Neuron (in vitro differentiated cells): ENCODE data around the gene FAM124A.

Experiments used
- H2AFZ ChIP-seq: one replicate; pipeline ENCODE4 v1.6.1; 2013; ENCODE audit warnings: low read depth, mild to moderate bottlenecking, inconsistent platforms, low read length, moderate library complexity
- H3K27me3 ChIP-seq: one replicate; pipeline ENCODE4 v1.6.1; 2013; ENCODE audit warnings: low read length; ENCODE audit not compliant: insufficient read depth
- H3K36me3 ChIP-seq: one replicate; pipeline ENCODE4 v1.6.1; 2013; ENCODE audit warnings: low read length; ENCODE audit not compliant: insufficient read depth
- H3K4me1 ChIP-seq: one replicate; pipeline ENCODE4 v1.6.1; 2013; ENCODE audit warnings: low read length; ENCODE audit not compliant: insufficient read depth
- H3K4me3 ChIP-seq: 2 replicates; pipeline ENCODE4 v1.5.1; 2013; ENCODE audit warnings: mild to moderate bottlenecking, low read length, moderate library complexity
- H3K9me3 ChIP-seq: one replicate; pipeline ENCODE4 v1.6.1; 2013; ENCODE audit warnings: low read length

Gene FAM124A

GRCh38 chr13:51249770-51250741 lies 27.9 kb downstream of the FAM124A start:
- Histone ChIP-seq H3K36me3 (peaks cover 2% of the 10 kb centered on the region), H2AFZ (no peak overlapping the region), H3K27me3 (no peaks in the 10 kb centered on the region), H3K4me3 (no peak overlapping the region), H3K4me1 (peaks cover 13% of the 10 kb centered on the region), H3K9me3 (no peaks in the 10 kb centered on the region)

DNA sequence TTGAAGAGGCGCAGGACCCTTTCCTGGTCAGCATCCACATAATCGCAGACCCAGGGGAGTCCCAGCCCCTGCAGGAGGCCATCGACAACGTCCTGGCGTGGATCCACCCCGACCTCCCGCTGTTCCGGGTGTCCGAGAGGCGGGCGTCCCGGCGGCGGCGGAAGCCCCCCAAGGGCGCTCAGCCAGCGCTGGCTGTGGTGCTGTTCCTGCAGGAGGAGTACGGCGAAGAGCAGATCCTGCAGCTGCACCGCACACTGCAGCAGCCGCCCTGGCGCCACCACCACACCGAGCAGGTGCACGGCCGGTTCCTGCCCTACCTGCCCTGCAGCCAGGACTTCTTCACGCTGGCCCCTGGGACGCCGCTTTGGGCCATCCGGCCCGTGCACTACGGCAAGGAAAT lies 29.3 kb downstream of the FAM124A start:
- Histone ChIP-seq H3K36me3 (peaks cover 2% of the 10 kb centered on the region), H3K4me1 (peaks cover 7% of the 10 kb centered on the region), H3K27me3 (no peaks in the 10 kb centered on the region), H3K4me3 (no peak overlapping the region), H2AFZ (no peak overlapping the region), H3K9me3 (no peaks in the 10 kb centered on the region)

DNA sequence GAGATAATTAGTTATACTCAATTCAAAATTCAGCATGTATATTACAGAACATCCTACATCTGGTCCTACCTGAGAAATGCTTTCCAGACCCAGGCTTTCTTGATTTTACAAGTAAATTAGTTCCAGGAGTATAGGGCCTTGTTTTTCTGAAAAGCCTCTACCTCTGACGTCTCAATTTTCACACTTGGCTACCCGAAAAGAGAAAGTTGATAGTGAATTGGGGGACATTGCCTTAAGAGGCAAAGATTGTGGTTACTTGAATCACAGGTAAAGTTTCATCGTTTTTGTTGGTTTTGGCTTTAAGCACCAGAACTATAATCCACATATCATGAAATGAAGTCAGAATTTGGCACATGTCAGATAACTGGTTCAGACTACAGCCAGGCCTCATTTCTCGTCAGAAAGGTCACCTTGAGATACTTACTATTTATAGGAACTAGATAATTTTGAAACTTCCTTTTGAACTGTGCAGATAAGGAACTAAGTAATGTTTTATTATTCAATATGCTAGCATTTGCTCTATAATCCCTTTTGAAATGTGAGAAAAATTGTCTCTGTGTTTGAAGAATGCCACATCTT lies 30.8 kb downstream of the FAM124A start:
- H3K36me3 ChIP-seq: peaks cover 2% of the 10 kb centered on the region
- H2AFZ ChIP-seq: no peak overlapping the region
- H3K4me1 ChIP-seq: no peaks in the 10 kb centered on the region
- no peak overlapping the region for H3K4me3 ChIP-seq
- H3K9me3 ChIP-seq: no peaks in the 10 kb centered on the region
- H3K27me3 ChIP-seq: no peaks in the 10 kb centered on the region

GRCh38 chr13:51255556-51255955 lies 33.4 kb downstream of the FAM124A start:
- Histone ChIP-seq H3K4me3 (no peak overlapping the region), H3K36me3 (peaks cover 2% of the 10 kb centered on the region)

GRCh38 chr13:51257187-51257586 lies 35.0 kb downstream of the FAM124A start:
- Histone ChIP-seq H3K36me3 (no peaks in the 10 kb centered on the region), H2AFZ (no peak overlapping the region), H3K4me1 (peaks cover 7% of the 10 kb centered on the region), H3K4me3 (no peak overlapping the region), H3K27me3 (no peaks in the 10 kb centered on the region), H3K9me3 (no peaks in the 10 kb centered on the region)

More at GRCh38 chr13:51255556-51255955, 33.4 kb downstream of the FAM124A start:
- H3K4me1 ChIP-seq: peaks cover 7% of the 10 kb centered on the region
- no peaks in the 10 kb centered on the region for H3K9me3 ChIP-seq
- H3K27me3 ChIP-seq: no peaks in the 10 kb centered on the region
- H2AFZ ChIP-seq: no peak overlapping the region

DNA sequence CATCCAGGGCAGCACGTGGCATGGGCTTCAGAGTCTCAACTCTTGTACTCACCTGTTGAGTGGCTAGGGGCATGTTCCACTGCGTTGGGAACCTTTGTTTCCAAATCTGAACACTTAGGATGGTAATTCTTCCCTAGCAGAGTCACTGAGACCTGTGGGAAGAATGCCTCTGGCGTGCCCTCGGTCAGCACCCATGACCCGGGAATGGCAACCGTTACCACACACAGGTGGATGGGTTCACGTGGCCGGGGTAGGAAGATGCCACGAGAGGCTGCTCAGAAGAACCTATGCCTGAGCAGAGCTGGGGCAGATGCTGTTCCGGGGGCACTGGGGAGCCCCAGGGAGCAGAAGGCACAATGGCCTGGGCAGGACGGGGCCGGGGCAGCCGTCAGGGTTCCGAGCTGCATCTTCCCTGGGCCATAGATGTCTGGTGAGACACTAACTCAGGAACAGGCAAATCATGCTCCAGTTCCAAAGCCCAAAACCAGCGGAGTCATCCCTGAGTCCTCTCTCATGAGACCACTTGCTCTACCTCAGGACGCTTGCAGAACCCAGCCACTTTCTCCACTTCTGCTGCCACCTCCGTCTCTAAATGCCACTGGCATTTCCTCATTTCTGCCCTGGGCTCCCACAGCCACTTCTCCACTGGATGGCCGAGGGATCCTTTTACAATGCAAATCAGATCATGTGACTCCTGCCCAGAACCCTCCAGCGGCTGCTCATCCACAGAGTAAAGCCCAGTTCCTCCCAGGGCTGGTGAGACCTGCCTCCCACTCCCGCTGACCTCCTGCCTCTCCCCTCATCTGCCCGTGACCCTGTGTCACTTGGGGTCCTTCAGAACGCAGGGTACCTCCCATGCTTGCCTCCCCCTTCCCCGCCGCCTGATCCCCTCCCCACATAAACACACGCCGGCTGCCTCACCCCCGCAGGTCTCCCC lies 36.7 kb downstream of the FAM124A start:
- H2AFZ ChIP-seq: no peak overlapping the region
- no peaks in the 10 kb centered on the region for H3K36me3 ChIP-seq
- H3K9me3 ChIP-seq: no peaks in the 10 kb centered on the region
- no peaks in the 10 kb centered on the region for H3K27me3 ChIP-seq
- H3K4me1 ChIP-seq: peaks cover 7% of the 10 kb centered on the region
- H3K4me3 ChIP-seq: no peak overlapping the region

DNA sequence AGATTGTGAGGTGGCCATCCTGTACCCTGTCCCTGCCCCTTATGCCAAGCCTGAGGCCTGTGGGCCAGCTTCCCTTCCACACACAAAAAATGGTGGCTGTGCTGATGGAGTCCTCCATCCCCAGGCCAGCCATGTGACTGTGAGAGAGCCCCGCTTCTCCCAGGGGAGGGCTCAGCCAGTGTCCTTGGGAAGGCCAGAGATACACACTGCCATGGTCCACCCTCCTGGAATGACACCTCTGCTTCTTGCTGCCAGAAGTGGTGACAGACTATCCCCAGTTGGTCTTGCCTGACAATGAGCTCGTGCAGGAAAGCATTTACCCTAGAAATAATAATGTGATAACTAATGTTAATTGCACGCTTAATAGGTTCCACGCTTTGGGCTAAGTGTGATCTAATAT lies 38.0 kb downstream of the FAM124A start:
- H3K4me1 ChIP-seq: peaks cover 7% of the 10 kb centered on the region
- no peak overlapping the region for H3K4me3 ChIP-seq
- no peaks in the 10 kb centered on the region for H3K9me3 ChIP-seq
- H3K36me3 ChIP-seq: no peaks in the 10 kb centered on the region
- H2AFZ ChIP-seq: no peak overlapping the region
- no peaks in the 10 kb centered on the region for H3K27me3 ChIP-seq

GRCh38 chr13:51261610-51262249 lies 39.5 kb downstream of the FAM124A start:
- H3K9me3 ChIP-seq: no peaks in the 10 kb centered on the region
- no peaks in the 10 kb centered on the region for H3K36me3 ChIP-seq
- H2AFZ ChIP-seq: no peak overlapping the region
- H3K27me3 ChIP-seq: no peaks in the 10 kb centered on the region
- no peak overlapping the region for H3K4me3 ChIP-seq
- H3K4me1 ChIP-seq: peaks cover 7% of the 10 kb centered on the region

GRCh38 chr13:51262501-51263211 lies 40.5 kb downstream of the FAM124A start:
- no peak overlapping the region for H2AFZ ChIP-seq
- H3K4me1 ChIP-seq: peaks cover 7% of the 10 kb centered on the region
- no peak overlapping the region for H3K4me3 ChIP-seq
- H3K27me3 ChIP-seq: no peaks in the 10 kb centered on the region
- no peaks in the 10 kb centered on the region for H3K9me3 ChIP-seq
- no peaks in the 10 kb centered on the region for H3K36me3 ChIP-seq

DNA sequence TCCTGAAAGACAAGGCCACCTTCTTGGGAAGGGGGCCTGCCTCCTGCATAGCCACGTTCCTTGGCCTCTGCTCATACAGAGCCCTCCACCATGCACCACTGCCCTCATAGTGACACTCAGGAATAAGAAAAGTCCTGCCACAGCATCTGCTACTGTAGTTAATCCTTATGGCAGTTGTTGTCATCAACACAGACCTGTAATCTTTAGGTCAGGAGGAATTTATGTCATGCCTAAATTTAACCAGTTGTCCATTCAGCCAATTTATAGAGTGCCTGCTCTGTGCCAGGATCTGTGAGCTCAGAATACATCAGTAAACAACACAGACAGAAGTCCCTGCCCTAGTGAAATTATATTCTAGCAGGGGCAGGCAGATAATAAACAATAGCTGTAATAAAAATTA lies 44.4 kb downstream of the FAM124A start:
- H3K4me1 ChIP-seq: peaks cover 3% of the 10 kb centered on the region
- no peaks in the 10 kb centered on the region for H3K36me3 ChIP-seq
- no peaks in the 10 kb centered on the region for H3K27me3 ChIP-seq

GRCh38 chr13:51267622-51268021 lies 45.4 kb downstream of the FAM124A start:
- H3K4me1 ChIP-seq: peaks cover 3% of the 10 kb centered on the region
- H3K9me3 ChIP-seq: no peaks in the 10 kb centered on the region
- no peak overlapping the region for H2AFZ ChIP-seq
- H3K27me3 ChIP-seq: no peaks in the 10 kb centered on the region
- H3K36me3 ChIP-seq: no peaks in the 10 kb centered on the region
- no peak overlapping the region for H3K4me3 ChIP-seq

More for the DNA sequence above, 44.4 kb downstream of the FAM124A start:
- Histone ChIP-seq H3K4me3 (no peak overlapping the region), H3K9me3 (no peaks in the 10 kb centered on the region), H2AFZ (no peak overlapping the region)

DNA sequence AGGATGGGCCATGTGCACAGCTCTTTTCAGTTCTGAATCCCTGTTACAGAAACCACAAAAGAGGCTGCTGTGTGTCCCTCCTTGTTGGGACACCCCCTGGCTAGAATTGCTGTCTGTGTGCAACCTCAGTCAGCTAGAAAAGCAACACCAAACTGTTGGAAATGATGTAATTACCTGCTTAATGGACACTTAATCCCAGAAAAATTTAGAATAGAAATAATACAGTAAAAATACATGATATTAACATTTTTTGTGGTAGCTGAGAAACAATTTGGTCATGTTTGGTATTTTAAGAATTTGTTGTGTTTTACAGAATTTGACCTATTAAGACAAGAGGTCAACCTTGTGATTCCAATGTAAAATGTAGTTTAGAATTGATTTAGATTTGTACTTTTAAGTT lies 46.8 kb downstream of the FAM124A start:
- Histone ChIP-seq H3K4me3 (no peak overlapping the region), H3K27me3 (no peaks in the 10 kb centered on the region), H3K4me1 (peaks cover 3% of the 10 kb centered on the region), H3K9me3 (no peaks in the 10 kb centered on the region), H2AFZ (no peak overlapping the region), H3K36me3 (no peaks in the 10 kb centered on the region)
